Duodenal mucosa (tissue), 2 donors: ENCODE measurements around the gene TMEM69.
"Not testable (repeated sequence)": the region's sequence is repeated elsewhere in the genome, so short reads cannot be mapped to it uniquely, and the experiment has no call there.

Experiments used
- H3K27ac ChIP-seq: one replicate; pipeline ENCODE4 v1.7.0; 2013; ENCODE audit warnings: low read depth, low read length
- H3K27me3 ChIP-seq, 2 donors: one replicate each; pipeline ENCODE4 v1.7.0; 2013; ENCODE audit warnings: low read length in 2 of 2, control low read depth in 1 of 2; ENCODE audit not compliant: insufficient read depth in 2 of 2, control insufficient read depth in 1 of 2
- H3K36me3 ChIP-seq, 2 donors: one replicate each; pipeline ENCODE4 v1.7.0; 2013; ENCODE audit warnings: low read length in 2 of 2, control low read depth in 1 of 2; ENCODE audit not compliant: insufficient read depth in 2 of 2, control insufficient read depth in 1 of 2
- H3K4me1 ChIP-seq, 2 donors: one replicate each; pipeline ENCODE4 v1.7.0; 2013; ENCODE audit warnings: low read length in 2 of 2, control low read depth in 1 of 2; ENCODE audit not compliant: insufficient read depth in 2 of 2, control insufficient read depth in 1 of 2
- H3K4me3 ChIP-seq, 2 donors: one replicate each; pipeline ENCODE4 v1.7.0; 2013; ENCODE audit warnings: low read length in 2 of 2, low read depth in 1 of 2
- H3K9ac ChIP-seq, 2 donors: one replicate each; pipeline ENCODE4 v1.7.0; 2013; ENCODE audit warnings: low read length in 2 of 2, low read depth in 1 of 2
- H3K9me3 ChIP-seq, 2 donors: one replicate each; pipeline ENCODE4 v1.7.0; 2013; ENCODE audit warnings: low read length in 2 of 2, control low read depth in 1 of 2; ENCODE audit not compliant: control insufficient read depth in 1 of 2

TMEM69 gene

DNA sequence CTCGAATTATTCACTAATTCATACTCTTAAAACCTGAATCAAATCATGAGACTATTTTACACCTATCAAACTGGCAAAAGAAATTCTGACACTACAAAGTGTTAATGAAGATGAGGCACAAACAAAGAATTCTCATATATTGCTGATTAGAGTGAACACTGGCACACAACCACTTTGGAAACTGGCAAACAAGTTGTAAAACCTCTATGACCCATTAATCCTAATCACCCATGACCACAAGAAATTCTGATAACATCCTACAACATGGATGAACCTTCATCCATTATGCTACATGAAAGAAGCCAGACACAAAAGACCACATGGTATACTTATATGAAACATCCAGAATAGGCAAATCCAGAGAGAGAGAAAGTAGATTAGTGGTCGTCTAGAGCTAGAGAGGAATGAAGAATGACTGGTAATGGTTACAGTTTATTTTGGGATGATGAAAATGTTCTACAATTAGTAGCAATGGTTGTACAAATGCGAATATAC is 10.2 kb upstream of the TMEM69 start:
- H3K9me3 ChIP-seq = no peaks in the 10 kb centered on the region
- H3K36me3 ChIP-seq = peaks cover 0 to 13% of the 10 kb centered on the region in 2 donors
- no peak overlapping the region for H3K27ac ChIP-seq
- H3K4me3 ChIP-seq = no peak overlapping the region
- peaks cover 57 to 62% of the 10 kb centered on the region in 2 donors for H3K4me1 ChIP-seq
- H3K9ac ChIP-seq = no peak overlapping the region
- H3K27me3 ChIP-seq = no peaks in the 10 kb centered on the region

GRCh38 chr1:45678489-45678888 is 9.5 kb upstream of the TMEM69 start:
- Histone ChIP-seq H3K9ac (no peak overlapping the region), H3K4me1 (peaks cover 53 to 67% of the 10 kb centered on the region in 2 donors), H3K27ac (no peak overlapping the region), H3K36me3 (peaks cover 0 to 9% of the 10 kb centered on the region in 2 donors), H3K27me3 (no peaks in the 10 kb centered on the region), H3K4me3 (no peak overlapping the region), H3K9me3 (no peaks in the 10 kb centered on the region)

- H3K36me3 ChIP-seq = peaks cover 0 to 5% of the 10 kb centered on the region in 2 donors
- H3K9ac ChIP-seq = no peak overlapping the region
- no peaks in the 10 kb centered on the region for H3K9me3 ChIP-seq
- H3K4me3 ChIP-seq = no peak overlapping the region
- H3K27ac ChIP-seq = no peak overlapping the region
- H3K4me1 ChIP-seq = peaks cover 53 to 66% of the 10 kb centered on the region in 2 donors
- H3K27me3 ChIP-seq = no peaks in the 10 kb centered on the region
These were observed 8.9 kb upstream of the TMEM69 start for GRCh38 chr1:45679123-45679522.

DNA sequence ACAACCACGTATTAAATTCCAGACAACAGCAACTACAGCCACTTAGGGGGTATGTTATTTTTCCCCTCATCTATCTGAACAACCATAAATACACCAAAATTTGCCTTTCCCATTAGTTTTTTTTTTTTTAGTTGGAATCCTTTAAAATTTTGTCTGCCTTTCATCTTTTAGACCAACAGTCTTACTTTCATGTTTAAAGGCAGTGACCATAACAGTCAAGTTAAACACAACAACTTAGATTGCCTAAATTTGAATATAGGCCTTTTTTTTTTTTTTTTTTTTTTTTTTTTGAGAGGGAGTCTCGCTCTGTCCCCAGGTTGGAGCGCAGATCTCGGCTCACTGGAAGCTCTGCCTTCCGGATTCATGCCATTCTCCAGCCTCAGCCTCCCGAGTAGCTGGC is 5.0 kb upstream of the TMEM69 start:
- H3K4me3 ChIP-seq = peak overlapping the region in 1 of 2 donors; percentile 19
- H3K27me3 ChIP-seq = no peaks in the 10 kb centered on the region
- H3K9me3 ChIP-seq = no peaks in the 10 kb centered on the region
- H3K9ac ChIP-seq = no peak overlapping the region
- H3K36me3 ChIP-seq = no peaks in the 10 kb centered on the region
- H3K27ac ChIP-seq = no peak overlapping the region
- peaks cover 43 to 54% of the 10 kb centered on the region in 2 donors for H3K4me1 ChIP-seq

- Histone ChIP-seq H3K4me1 (peaks cover 39 to 49% of the 10 kb centered on the region in 2 donors), H3K27me3 (no peaks in the 10 kb centered on the region), H3K4me3 (peak overlapping the region; percentile 95), H3K9me3 (no peaks in the 10 kb centered on the region), H3K36me3 (no peaks in the 10 kb centered on the region), H3K9ac (peak overlapping the region in 1 of 2 donors; percentile 93), H3K27ac (no peak overlapping the region)
These were observed 3.6 kb upstream of the TMEM69 start for GRCh38 chr1:45684402-45684801.

DNA sequence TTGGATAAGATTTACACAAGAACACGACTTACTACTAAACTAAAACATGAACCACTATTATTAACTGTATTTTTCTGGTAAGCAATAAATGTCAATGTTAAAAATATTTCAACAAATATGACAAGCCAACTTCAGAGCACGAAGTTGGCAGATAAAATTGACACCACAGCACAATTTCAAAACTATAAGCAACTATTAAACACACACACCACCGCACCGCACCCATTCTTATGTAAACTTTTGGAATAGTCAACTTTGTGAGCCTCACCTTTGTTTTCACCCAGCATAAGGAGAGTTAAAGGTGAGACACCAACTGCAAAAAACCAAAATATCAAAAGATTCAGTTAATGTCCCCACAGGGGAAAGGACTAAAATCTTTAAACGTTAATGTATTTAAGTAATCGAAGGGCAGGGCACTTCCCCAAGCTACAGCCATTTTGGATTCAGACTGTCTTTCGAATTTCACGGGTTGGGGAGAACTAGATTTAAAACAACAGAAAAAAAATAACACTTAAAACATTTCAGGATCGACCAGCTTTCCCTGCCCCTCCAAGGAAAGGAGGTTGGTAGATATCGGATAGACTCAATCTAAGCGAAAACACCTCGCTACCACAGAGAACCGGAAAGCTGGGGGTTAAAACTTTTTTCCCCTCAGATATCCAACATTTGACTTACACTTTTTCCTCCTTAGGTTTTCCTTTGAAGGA is 2.5 kb upstream of the TMEM69 start:
- no peaks in the 10 kb centered on the region for H3K27me3 ChIP-seq
- H3K27ac ChIP-seq = peak overlapping the region; percentile 99
- H3K9me3 ChIP-seq = no peaks in the 10 kb centered on the region
- H3K9ac ChIP-seq = peak overlapping the region; percentile 93 to 98
- H3K36me3 ChIP-seq = no peaks in the 10 kb centered on the region
- peaks cover 35 to 41% of the 10 kb centered on the region in 2 donors for H3K4me1 ChIP-seq
- peak overlapping the region; percentile 95 for H3K4me3 ChIP-seq

- H3K36me3 ChIP-seq = peaks cover 0 to under 1% of the 10 kb centered on the region in 2 donors
- peaks cover 30 to 37% of the 10 kb centered on the region in 2 donors for H3K4me1 ChIP-seq
- peak overlapping the region; percentile 99 for H3K27ac ChIP-seq
- H3K27me3 ChIP-seq = no peaks in the 10 kb centered on the region
- H3K9me3 ChIP-seq = no peaks in the 10 kb centered on the region
- peak overlapping the region; percentile 95 for H3K4me3 ChIP-seq
- peak overlapping the region; percentile 93 to 98 for H3K9ac ChIP-seq
These were observed 2.0 kb upstream of the TMEM69 start for GRCh38 chr1:45686015-45686287.

GRCh38 chr1:45686288-45687013 is 1.5 kb upstream of the TMEM69 start, which contains the start of gene GPBP1L1:
TSS of gene GPBP1L1 (minus strand) at chr1:45686533. CDS start at chr1:45659087, 27,446 bp downstream.
- H3K27ac ChIP-seq = peak within 1 kb of the TSS; percentile 99
- H3K9ac ChIP-seq = peak within 1 kb of the TSS; percentile 93 to 98
- H3K36me3 ChIP-seq = peaks cover 0 to 3% of the 10 kb centered on the region in 2 donors
- H3K4me3 ChIP-seq = peak within 1 kb of the TSS; percentile 95
- H3K4me1 ChIP-seq = peaks cover 25 to 32% of the 10 kb centered on the region in 2 donors
- H3K27me3 ChIP-seq = no peaks in the 10 kb centered on the region
- H3K9me3 ChIP-seq = no peaks in the 10 kb centered on the region

GRCh38 chr1:45687014-45687753 is 797 bp upstream of the TMEM69 start:
- H3K4me3 ChIP-seq = peak overlapping the region; percentile 95
- peak overlapping the region; percentile 93 to 98 for H3K9ac ChIP-seq
- H3K36me3 ChIP-seq = peaks cover 0 to 5% of the 10 kb centered on the region in 2 donors
- peak overlapping the region; percentile 99 for H3K27ac ChIP-seq
- peaks cover 18 to 25% of the 10 kb centered on the region in 2 donors for H3K4me1 ChIP-seq
- no peaks in the 10 kb centered on the region for H3K9me3 ChIP-seq
- H3K27me3 ChIP-seq = no peaks in the 10 kb centered on the region

DNA sequence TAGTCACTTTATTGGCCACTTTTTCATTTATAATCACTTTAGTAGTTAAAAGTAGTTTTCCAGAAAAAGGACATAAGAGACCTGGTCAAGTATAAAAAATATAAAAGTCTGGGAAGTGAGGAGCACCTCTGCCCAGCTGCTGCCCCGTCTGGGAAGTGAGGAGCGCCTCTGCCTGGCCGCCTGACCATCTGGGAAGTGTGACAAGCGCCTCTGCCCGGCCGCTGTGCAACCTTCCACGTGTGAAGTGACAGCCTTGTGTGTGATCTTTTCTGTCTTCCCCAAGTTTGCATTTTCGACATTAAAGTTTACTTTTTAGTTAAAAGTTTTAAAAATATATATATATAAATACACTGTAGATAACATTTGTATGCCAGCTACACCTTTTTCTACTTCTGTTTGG is 5.8 kb downstream of the TMEM69 start:
- H3K36me3 ChIP-seq = peaks cover 2 to 42% of the 10 kb centered on the region in 2 donors
- H3K27me3 ChIP-seq, H3K9ac ChIP-seq, H3K9me3 ChIP-seq, H3K4me3 ChIP-seq, H3K4me1 ChIP-seq, H3K27ac ChIP-seq: not testable (repeated sequence)
